Upper lobe of left lung (tissue), 4 donors: Measurements from ENCODE around the gene GASK1A.

ENCODE experiments used
- POLR2AphosphoS5 ChIP-seq, 2 donors: sonication (generic); formaldehyde crosslinking; IDR thresholded peaks; one replicate each; pipeline ENCODE4 v1.5.1; 2017; ENCODE audit warnings: antibody characterized with exemption in 2 of 2
- TF ChIP-seq, protein P1 (sequence below), 6 experiments: fragments of 450-650 bp in 4 of 6; fragments of 200-600 bp in 2 of 6; sonication (generic) in 2 of 6; IDR thresholded peaks; one replicate each; pipeline ENCODE4 v1.5.1; 2016 to 2019; ENCODE audit warnings: antibody characterized with exemption in 6 of 6

DNA sequence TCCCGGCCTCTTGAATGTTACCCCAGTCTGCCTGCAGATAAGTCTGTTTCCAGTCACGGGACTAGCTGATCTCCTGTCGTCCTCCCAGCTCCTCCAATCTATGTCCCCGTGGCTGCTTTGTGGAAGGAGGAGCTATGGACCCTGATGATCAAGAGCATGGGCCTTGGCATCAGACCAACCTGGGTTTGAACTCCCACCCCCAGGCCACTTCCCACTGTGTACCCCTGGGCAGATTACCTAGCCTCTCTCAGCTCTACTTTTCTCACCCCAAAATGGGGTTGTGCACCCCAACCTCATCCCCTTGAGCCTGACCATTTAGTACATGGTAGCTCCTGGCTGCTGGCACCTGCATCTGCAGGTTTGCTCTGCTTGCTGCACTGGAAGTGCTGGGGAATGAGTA, 55.8 kb downstream of the GASK1A start:
- TF ChIP-seq, protein P1, sequence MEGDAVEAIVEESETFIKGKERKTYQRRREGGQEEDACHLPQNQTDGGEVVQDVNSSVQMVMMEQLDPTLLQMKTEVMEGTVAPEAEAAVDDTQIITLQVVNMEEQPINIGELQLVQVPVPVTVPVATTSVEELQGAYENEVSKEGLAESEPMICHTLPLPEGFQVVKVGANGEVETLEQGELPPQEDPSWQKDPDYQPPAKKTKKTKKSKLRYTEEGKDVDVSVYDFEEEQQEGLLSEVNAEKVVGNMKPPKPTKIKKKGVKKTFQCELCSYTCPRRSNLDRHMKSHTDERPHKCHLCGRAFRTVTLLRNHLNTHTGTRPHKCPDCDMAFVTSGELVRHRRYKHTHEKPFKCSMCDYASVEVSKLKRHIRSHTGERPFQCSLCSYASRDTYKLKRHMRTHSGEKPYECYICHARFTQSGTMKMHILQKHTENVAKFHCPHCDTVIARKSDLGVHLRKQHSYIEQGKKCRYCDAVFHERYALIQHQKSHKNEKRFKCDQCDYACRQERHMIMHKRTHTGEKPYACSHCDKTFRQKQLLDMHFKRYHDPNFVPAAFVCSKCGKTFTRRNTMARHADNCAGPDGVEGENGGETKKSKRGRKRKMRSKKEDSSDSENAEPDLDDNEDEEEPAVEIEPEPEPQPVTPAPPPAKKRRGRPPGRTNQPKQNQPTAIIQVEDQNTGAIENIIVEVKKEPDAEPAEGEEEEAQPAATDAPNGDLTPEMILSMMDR (IDR thresholded peaks at IDR 0.05): no peak
- TF ChIP-seq POLR2AphosphoS5 (IDR thresholded peaks at IDR 0.05): no peak
